Mononuclear cell (primary cell): ENCODE measurements around the gene MAP2K6. TPM values are rescaled to one million over a fixed set of nuclear protein-coding genes. Genes with fewer than 3 reads are reported as not detected.

Experiments used
- H3K27me3 ChIP-seq: 2 replicates; pipeline ENCODE4 v1.6.0; 2011; ENCODE audit warnings: low read length, control low read depth; ENCODE audit not compliant: insufficient read depth
- H3K4me1 ChIP-seq: 2 replicates; pipeline ENCODE4 v1.5.1; 2011; ENCODE audit warnings: mild to moderate bottlenecking, low read length, control low read depth; ENCODE audit not compliant: insufficient read depth
- H3K4me3 ChIP-seq: 2 replicates; pipeline ENCODE4 v1.5.1; 2011; ENCODE audit warnings: mild to moderate bottlenecking, low read length, moderate library complexity
- H3K9me3 ChIP-seq: 2 replicates; pipeline ENCODE4 v1.5.1; 2011; ENCODE audit warnings: low read depth, mild to moderate bottlenecking, control low read depth, low read length
- total RNA-seq: library from RNA; depleted of rRNA; stranded (reverse); fragments of >200 nt; gene quantifications from one replicate; pipeline ENCODE4 v1.2.3, GENCODE V29; 2012

Gene MAP2K6
- total RNA-seq, 1 donor, result 7.8 TPM

DNA sequence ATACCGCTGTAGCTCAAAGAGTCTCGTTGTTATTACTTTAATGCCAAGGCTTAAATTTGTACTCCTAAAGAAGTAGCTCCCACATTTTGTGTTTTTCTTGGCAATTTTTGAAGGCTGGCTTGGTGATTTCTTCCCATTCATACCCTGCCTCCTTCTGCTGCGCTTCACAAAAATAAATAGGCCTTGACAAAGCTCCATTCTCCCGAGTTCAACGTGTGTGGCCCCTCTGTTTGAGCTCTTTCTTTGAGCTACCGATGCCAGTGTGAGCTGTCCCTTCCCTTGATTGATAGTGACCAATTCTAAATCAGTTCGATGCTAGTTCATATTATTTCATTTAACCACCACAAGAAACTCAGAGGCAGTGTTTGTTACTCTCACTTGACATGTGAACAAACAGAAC is 96.8 kb downstream of the MAP2K6 start:
- Histone ChIP-seq H3K27me3 (no peaks in the 10 kb centered on the region), H3K4me3 (no peak overlapping the region), H3K9me3 (no peaks in the 10 kb centered on the region), H3K4me1 (no peaks in the 10 kb centered on the region)

GRCh38 chr17:69512946-69513345 is 98.4 kb downstream of the MAP2K6 start:
- no peaks in the 10 kb centered on the region for H3K4me1 ChIP-seq
- H3K27me3 ChIP-seq, result no peaks in the 10 kb centered on the region
- H3K9me3 ChIP-seq, result no peaks in the 10 kb centered on the region
- no peak overlapping the region for H3K4me3 ChIP-seq

GRCh38 chr17:69516225-69516624 is 101.7 kb downstream of the MAP2K6 start:
- no peaks in the 10 kb centered on the region for H3K4me1 ChIP-seq
- H3K4me3 ChIP-seq, result no peak overlapping the region
- no peaks in the 10 kb centered on the region for H3K27me3 ChIP-seq
- no peaks in the 10 kb centered on the region for H3K9me3 ChIP-seq

DNA sequence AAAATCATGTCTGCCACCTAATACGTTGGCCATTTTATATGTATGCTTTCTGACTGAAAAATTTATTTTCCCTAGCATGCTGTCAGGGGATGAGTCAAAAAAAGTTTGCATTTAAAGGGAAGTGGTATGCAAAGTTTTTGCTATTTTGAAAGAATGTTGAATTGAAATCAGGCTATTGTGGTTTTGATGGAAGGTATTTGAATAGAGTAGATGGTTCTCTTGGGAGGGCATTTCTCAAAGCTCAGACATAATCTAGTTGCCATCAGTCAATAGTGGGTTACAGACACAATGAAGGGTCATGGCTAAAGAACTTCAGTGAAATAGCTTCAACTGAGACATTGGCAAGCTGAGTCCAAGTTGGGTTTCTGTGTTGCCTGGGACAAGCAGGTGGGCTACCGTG is 102.4 kb downstream of the MAP2K6 start:
- Histone ChIP-seq H3K4me3 (no peak overlapping the region), H3K27me3 (no peaks in the 10 kb centered on the region), H3K9me3 (no peaks in the 10 kb centered on the region), H3K4me1 (no peaks in the 10 kb centered on the region)

- Histone ChIP-seq H3K4me1 (no peaks in the 10 kb centered on the region), H3K4me3 (no peak overlapping the region), H3K27me3 (no peaks in the 10 kb centered on the region), H3K9me3 (no peaks in the 10 kb centered on the region)
Observed at GRCh38 chr17:69518951-69519350, 104.5 kb downstream of the MAP2K6 start.

DNA sequence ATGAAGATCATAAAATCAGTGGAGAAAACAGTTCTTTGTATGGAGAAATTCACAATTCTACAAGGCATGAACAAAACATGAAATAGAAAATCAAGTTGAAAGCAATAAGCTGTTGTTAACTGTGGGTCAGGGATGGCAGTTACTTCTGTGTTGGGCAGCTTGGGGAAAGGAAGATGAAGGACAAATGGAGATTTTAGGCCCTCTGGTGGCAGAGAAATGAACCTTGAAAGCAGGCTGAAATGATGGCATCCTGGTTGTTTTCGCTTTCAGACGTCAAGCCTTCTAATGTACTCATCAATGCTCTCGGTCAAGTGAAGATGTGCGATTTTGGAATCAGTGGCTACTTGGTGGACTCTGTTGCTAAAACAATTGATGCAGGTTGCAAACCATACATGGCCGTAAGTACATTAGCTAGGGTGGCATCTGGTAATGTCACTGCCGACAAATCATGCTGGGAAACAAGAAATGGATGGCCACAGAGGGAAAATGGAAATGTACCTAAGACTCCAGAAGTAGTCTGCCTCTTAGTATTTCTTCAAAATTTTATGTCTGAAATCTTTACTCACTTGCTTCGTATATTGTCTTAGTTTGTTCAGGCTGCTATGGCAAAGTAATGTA is 108.9 kb downstream of the MAP2K6 start:
- H3K9me3 ChIP-seq, result no peaks in the 10 kb centered on the region
- H3K4me3 ChIP-seq, result no peak overlapping the region
- H3K27me3 ChIP-seq, result no peaks in the 10 kb centered on the region
- H3K4me1 ChIP-seq, result no peaks in the 10 kb centered on the region

GRCh38 chr17:69524854-69525253 is 110.4 kb downstream of the MAP2K6 start:
- H3K9me3 ChIP-seq, result no peaks in the 10 kb centered on the region
- H3K27me3 ChIP-seq, result no peaks in the 10 kb centered on the region
- H3K4me1 ChIP-seq, result no peaks in the 10 kb centered on the region
- no peak overlapping the region for H3K4me3 ChIP-seq

DNA sequence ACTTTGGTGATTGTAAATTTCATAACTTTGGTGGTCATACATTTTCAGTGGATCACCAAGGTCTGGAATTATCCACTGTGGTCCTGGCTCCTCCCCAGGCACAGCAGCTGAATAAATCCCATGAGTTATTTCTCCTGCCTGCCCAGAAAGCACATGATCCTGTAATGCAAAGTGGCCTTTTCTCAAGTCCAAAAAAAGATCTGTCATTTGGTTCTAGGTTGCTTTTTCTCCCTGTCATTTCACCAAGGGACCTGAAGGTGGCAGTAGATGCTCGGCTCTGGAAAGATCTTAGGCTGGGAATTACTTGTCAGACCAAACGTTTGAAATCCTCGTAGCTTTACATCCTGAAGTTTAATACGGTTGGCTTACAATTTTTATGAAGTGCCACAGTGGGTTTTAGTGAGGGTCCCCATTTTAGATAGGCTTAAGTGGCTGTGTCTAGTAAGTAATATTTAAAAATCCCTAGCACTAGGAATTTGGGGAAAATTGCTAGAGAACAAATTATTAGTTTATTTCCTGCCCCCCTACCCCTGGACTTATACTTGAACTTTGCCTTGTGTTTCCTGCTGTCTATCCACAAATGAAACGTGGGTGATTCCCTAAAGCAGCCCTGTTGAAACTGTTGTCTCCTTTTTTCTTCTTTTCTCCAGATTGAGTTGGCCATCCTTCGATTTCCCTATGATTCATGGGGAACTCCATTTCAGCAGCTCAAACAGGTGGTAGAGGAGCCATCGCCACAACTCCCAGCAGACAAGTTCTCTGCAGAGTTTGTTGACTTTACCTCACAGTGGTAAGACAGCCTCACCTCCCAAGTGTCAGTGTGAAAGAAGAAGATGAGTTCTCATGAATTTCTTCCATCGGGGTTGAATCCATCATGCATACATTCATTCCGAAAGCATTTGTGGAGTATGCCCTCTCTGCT is 111.7 kb downstream of the MAP2K6 start:
- Histone ChIP-seq H3K4me3 (no peak overlapping the region), H3K9me3 (no peaks in the 10 kb centered on the region), H3K27me3 (no peaks in the 10 kb centered on the region), H3K4me1 (no peaks in the 10 kb centered on the region)

- Histone ChIP-seq H3K27me3 (no peaks in the 10 kb centered on the region), H3K4me1 (no peaks in the 10 kb centered on the region), H3K9me3 (no peaks in the 10 kb centered on the region), H3K4me3 (no peak overlapping the region)
Observed at GRCh38 chr17:69528035-69528434, 113.5 kb downstream of the MAP2K6 start.

- H3K4me3 ChIP-seq, result no peak overlapping the region
- no peaks in the 10 kb centered on the region for H3K27me3 ChIP-seq
- H3K4me1 ChIP-seq, result no peaks in the 10 kb centered on the region
- H3K9me3 ChIP-seq, result no peaks in the 10 kb centered on the region
Observed at GRCh38 chr17:69533481-69534234, 119.2 kb downstream of the MAP2K6 start.

DNA sequence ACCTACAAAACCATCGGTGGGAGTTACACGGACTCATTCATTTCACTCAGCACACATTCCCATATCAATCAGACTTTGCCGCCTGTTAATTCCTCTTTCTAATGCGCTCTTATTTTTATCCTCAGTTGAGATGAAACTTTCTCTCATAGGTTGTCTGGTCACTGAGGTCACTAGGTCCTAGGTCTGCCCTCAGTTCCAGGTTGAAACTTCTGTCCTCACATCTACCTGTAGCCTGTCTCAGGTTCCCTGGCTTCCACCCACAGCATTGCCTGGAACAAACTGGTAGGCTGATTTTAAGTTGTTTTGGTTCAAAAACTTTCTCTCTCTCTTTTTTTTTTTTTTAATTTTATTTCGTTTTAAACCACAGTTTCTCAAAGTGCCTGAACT is 119.7 kb downstream of the MAP2K6 start:
- Histone ChIP-seq H3K4me3 (no peak overlapping the region), H3K4me1 (no peaks in the 10 kb centered on the region), H3K9me3 (no peaks in the 10 kb centered on the region)

GRCh38 chr17:69535016-69535570 is 120.6 kb downstream of the MAP2K6 start:
- H3K27me3 ChIP-seq, result no peaks in the 10 kb centered on the region
- H3K4me1 ChIP-seq, result no peaks in the 10 kb centered on the region
- no peak overlapping the region for H3K4me3 ChIP-seq
- no peaks in the 10 kb centered on the region for H3K9me3 ChIP-seq

More for the DNA sequence above, 119.7 kb downstream of the MAP2K6 start:
- no peaks in the 10 kb centered on the region for H3K27me3 ChIP-seq

- H3K9me3 ChIP-seq, result no peaks in the 10 kb centered on the region
- no peaks in the 10 kb centered on the region for H3K4me1 ChIP-seq
- H3K27me3 ChIP-seq, result no peaks in the 10 kb centered on the region
- H3K4me3 ChIP-seq, result no peak overlapping the region
Observed at GRCh38 chr17:69538795-69539194, 124.3 kb downstream of the MAP2K6 start.

GRCh38 chr17:69539274-69539673 is 124.8 kb downstream of the MAP2K6 start:
- Histone ChIP-seq H3K4me3 (no peak overlapping the region), H3K27me3 (no peaks in the 10 kb centered on the region), H3K4me1 (no peaks in the 10 kb centered on the region), H3K9me3 (no peaks in the 10 kb centered on the region)

GRCh38 chr17:69539781-69540319 is 125.4 kb downstream of the MAP2K6 start:
- Histone ChIP-seq H3K9me3 (no peaks in the 10 kb centered on the region), H3K27me3 (no peaks in the 10 kb centered on the region), H3K4me3 (no peak overlapping the region), H3K4me1 (no peaks in the 10 kb centered on the region)
